ENCODE data around the gene ISG20L2.

DNA sequence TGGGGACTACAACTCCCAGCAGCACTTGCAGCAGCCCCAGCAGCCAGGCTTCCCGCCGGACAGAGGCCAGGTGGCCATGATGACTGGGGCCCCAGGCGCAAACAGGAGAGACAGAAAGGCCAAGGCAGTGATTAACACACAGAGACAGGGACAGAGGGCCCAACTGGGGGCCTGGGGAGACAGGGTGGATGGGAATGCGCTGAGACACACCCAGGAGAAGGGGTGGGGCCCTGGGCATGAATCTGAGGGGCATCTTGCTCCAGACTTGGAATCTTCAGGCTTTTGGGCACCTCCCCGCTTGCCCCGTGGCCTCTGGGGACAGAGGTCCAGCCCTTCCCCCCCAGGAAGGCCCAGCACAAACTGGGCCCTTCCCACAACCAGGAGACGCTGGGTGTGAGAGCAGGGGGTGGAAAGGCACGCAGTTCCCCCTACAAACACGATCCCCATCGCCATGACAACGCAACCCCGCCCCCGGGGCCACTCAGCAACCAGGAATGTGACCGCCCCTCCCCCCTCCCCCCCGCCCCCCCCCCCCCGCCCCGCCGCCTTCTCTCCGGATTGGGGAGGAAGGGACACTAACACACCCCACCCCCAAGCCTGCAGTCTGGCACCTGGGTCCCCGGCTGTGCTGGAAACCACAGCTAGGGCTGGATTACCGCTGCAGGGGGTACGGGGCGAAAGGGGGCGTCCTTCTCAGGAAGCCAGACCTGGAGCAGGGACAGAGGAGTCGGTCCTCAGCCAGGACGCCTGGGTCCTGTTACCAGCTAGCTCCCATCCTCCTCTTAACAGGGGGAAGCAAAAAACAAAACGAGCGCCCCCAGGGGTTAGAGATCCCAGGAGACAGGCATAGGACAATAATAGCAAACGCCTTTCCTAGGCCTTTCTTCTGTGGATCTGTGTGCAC, 18.4 kb upstream of the ISG20L2 start:
- no peak for TF ChIP-seq POLR2A (IDR thresholded peaks at IDR 0.05; ENCODE audit: extremely low read depth, insufficient read length)
- TF ChIP-seq, protein P1, sequence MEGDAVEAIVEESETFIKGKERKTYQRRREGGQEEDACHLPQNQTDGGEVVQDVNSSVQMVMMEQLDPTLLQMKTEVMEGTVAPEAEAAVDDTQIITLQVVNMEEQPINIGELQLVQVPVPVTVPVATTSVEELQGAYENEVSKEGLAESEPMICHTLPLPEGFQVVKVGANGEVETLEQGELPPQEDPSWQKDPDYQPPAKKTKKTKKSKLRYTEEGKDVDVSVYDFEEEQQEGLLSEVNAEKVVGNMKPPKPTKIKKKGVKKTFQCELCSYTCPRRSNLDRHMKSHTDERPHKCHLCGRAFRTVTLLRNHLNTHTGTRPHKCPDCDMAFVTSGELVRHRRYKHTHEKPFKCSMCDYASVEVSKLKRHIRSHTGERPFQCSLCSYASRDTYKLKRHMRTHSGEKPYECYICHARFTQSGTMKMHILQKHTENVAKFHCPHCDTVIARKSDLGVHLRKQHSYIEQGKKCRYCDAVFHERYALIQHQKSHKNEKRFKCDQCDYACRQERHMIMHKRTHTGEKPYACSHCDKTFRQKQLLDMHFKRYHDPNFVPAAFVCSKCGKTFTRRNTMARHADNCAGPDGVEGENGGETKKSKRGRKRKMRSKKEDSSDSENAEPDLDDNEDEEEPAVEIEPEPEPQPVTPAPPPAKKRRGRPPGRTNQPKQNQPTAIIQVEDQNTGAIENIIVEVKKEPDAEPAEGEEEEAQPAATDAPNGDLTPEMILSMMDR (IDR thresholded peaks at IDR 0.05; ENCODE audit: low read depth, low read length) = peak; percentile 23
